Activated CD4-positive, CD25-positive, alpha-beta regulatory T cell treated with anti-CD3 and anti-CD28 coated beads, Interleukin-2, amount 50 U/mL, for 72 hours (primary cell): ENCODE measurements around the gene RUNX2.
"Not testable (repeated sequence)": the region's sequence is repeated elsewhere in the genome, so short reads cannot be mapped to it uniquely, and the experiment has no call there.

Experiments
- DNase-seq: peaks from one replicate; pipeline ENCODE4 v3.0.0; 2021

The RUNX2 gene

GRCh38 chr6:45327956-45328522 lies at the start of gene RUNX2:
Gene RUNX2, plus strand, starts transcription at chr6:45328330. Its CDS starts 397 bp downstream, at chr6:45328727.
- no peak for DNase-seq

GRCh38 chr6:45278367-45278766 lies 49.8 kb upstream of the RUNX2 start:
- DNase-seq, result no peak

- DNase-seq, result not testable (repeated sequence)
Measured at GRCh38 chr6:45286707-45287106, 41.4 kb upstream of the RUNX2 start.

GRCh38 chr6:45289751-45290514 lies 38.2 kb upstream of the RUNX2 start:
- DNase-seq, result no peak

- no peak for DNase-seq
Measured at GRCh38 chr6:45293306-45293705, 34.8 kb upstream of the RUNX2 start.

GRCh38 chr6:45294065-45294701 lies 33.9 kb upstream of the RUNX2 start:
- not testable (repeated sequence) for DNase-seq

GRCh38 chr6:45297320-45297719 lies 30.8 kb upstream of the RUNX2 start:
- no peak for DNase-seq

GRCh38 chr6:45299096-45299581 lies 29.0 kb upstream of the RUNX2 start:
- no peak for DNase-seq

GRCh38 chr6:45300736-45301135 lies 27.4 kb upstream of the RUNX2 start:
- DNase-seq, result no peak

- no peak for DNase-seq
Measured at GRCh38 chr6:45301348-45302142, 26.6 kb upstream of the RUNX2 start.

- no peak for DNase-seq
Measured at GRCh38 chr6:45302832-45303231, 25.3 kb upstream of the RUNX2 start.

GRCh38 chr6:45305546-45305945 lies 22.6 kb upstream of the RUNX2 start:
- DNase-seq, result no peak

GRCh38 chr6:45310118-45310788 lies 17.9 kb upstream of the RUNX2 start:
- no peak for DNase-seq

GRCh38 chr6:45314146-45314545 lies 14.0 kb upstream of the RUNX2 start:
- no peak for DNase-seq

GRCh38 chr6:45320349-45320748 lies 7.8 kb upstream of the RUNX2 start:
- no peak for DNase-seq

GRCh38 chr6:45323656-45324224 lies 4.4 kb upstream of the RUNX2 start:
- DNase-seq, result no peak

- no peak for DNase-seq
Measured at GRCh38 chr6:45326698-45327417, 1.3 kb upstream of the RUNX2 start.

GRCh38 chr6:45328523-45328922 lies 393 bp downstream of the RUNX2 start:
- no peak for DNase-seq

GRCh38 chr6:45344900-45345299 lies 16.8 kb downstream of the RUNX2 start:
- no peak for DNase-seq

- no peak for DNase-seq
Measured at GRCh38 chr6:45350186-45350710, 22.1 kb downstream of the RUNX2 start.

- DNase-seq, result no peak
Measured at GRCh38 chr6:45351076-45351475, 22.9 kb downstream of the RUNX2 start.
